ENCODE measurements around the gene MEFV. TPM values are rescaled to one million over a fixed set of nuclear protein-coding genes. Genes with fewer than 3 reads are reported as not detected.

MEFV gene
- total RNA-seq, 1 donor from 2014 or later = 0.49 TPM

- Histone ChIP-seq H3K27me3 (ENCODE audit: low read depth) (no peaks in the 10 kb centered on the region), H3K4me1 (peaks cover 17% of the 10 kb centered on the region), H3K27ac (replicated peaks) (no peak overlapping the region), H3K4me3 (no peak overlapping the region), H3K36me3 (peaks cover 58% of the 10 kb centered on the region), H3K9me3 (replicated peaks) (peaks cover 100% of the 10 kb centered on the region)
- intact Hi-C loops (cut with micrococcal nuclease) = no loop called here
- TF ChIP-seq, protein P1, sequence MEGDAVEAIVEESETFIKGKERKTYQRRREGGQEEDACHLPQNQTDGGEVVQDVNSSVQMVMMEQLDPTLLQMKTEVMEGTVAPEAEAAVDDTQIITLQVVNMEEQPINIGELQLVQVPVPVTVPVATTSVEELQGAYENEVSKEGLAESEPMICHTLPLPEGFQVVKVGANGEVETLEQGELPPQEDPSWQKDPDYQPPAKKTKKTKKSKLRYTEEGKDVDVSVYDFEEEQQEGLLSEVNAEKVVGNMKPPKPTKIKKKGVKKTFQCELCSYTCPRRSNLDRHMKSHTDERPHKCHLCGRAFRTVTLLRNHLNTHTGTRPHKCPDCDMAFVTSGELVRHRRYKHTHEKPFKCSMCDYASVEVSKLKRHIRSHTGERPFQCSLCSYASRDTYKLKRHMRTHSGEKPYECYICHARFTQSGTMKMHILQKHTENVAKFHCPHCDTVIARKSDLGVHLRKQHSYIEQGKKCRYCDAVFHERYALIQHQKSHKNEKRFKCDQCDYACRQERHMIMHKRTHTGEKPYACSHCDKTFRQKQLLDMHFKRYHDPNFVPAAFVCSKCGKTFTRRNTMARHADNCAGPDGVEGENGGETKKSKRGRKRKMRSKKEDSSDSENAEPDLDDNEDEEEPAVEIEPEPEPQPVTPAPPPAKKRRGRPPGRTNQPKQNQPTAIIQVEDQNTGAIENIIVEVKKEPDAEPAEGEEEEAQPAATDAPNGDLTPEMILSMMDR (IDR thresholded peaks at IDR 0.05; ENCODE audit: borderline replicate concordance) = no peak
- no peak for DNase-seq
Measured at GRCh38 chr16:3295783-3296182, 39.4 kb upstream of the MEFV start.

DNA sequence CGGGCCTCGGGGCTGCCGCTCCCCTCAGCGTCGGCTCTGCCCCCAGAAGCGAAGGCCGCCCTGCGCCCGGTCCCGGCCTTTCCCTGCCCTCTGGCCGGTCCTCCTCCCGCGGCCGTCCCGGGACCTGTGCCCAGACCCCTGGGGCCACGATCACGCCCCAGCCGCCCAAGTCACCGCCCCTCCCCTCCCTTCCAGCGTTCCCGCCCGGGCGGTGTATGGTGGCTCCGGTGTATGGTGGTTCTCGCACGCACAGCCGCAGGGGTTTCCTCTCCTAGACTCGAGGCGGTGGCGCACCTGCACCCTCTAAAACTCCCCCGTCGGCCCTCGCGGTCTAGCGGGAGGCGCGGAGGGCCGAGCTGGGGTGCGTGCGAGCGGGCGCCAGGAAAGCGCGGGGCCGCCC lies 38.8 kb upstream of the MEFV start:
- intact Hi-C loops (cut with micrococcal nuclease) = no loop called here
- TF ChIP-seq, protein P1 (IDR thresholded peaks at IDR 0.05; ENCODE audit: borderline replicate concordance) = no peak
- peak overlapping the region; percentile 19 for H3K4me3 ChIP-seq
- H3K4me1 ChIP-seq = peaks cover 17% of the 10 kb centered on the region
- no peak overlapping the region for H3K27ac ChIP-seq (replicated peaks)
- no peaks in the 10 kb centered on the region for H3K27me3 ChIP-seq (ENCODE audit: low read depth)
- H3K36me3 ChIP-seq = peaks cover 58% of the 10 kb centered on the region
- no peak for DNase-seq
- H3K9me3 ChIP-seq (replicated peaks) = peaks cover 100% of the 10 kb centered on the region

GRCh38 chr16:3292604-3293003 lies 36.2 kb upstream of the MEFV start:
- Histone ChIP-seq H3K27ac (replicated peaks) (no peak overlapping the region), H3K9me3 (replicated peaks) (peaks cover 100% of the 10 kb centered on the region), H3K4me3 (no peak overlapping the region), H3K36me3 (peaks cover 72% of the 10 kb centered on the region), H3K4me1 (peaks cover 17% of the 10 kb centered on the region), H3K27me3 (ENCODE audit: low read depth) (no peaks in the 10 kb centered on the region)
- TF ChIP-seq, protein P1 (IDR thresholded peaks at IDR 0.05; ENCODE audit: borderline replicate concordance) = no peak
- intact Hi-C loops (cut with micrococcal nuclease) = no loop called here
- no peak for DNase-seq

DNA sequence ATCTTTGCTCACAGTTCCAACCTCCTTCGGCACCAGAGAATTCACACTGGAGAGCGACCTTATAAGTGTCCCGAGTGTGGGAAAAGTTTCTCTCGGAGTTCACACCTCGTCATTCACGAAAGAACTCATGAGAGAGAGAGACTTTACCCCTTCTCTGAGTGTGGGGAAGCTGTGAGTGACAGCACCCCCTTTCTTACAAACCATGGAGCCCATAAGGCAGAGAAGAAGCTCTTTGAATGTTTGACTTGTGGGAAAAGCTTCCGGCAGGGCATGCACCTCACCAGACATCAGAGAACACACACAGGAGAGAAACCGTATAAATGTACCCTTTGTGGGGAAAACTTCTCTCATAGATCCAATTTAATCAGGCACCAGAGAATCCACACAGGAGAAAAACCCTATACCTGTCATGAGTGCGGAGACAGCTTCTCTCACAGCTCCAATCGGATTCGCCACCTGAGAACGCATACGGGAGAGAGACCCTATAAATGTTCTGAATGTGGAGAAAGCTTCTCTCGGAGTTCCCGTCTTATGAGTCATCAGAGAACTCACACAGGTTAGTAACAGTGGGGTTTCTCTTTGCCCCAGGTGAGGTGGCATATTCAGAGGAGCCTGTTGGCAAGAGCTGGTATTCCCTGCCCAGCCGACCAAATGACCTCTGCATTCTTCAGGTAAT lies 33.7 kb upstream of the MEFV start:
- Histone ChIP-seq H3K4me1 (peaks cover 31% of the 10 kb centered on the region), H3K36me3 (peaks cover 86% of the 10 kb centered on the region), H3K27me3 (ENCODE audit: low read depth) (no peaks in the 10 kb centered on the region), H3K4me3 (no peak overlapping the region), H3K9me3 (replicated peaks) (peaks cover 100% of the 10 kb centered on the region), H3K27ac (replicated peaks) (no peak overlapping the region)
- intact Hi-C loops (cut with micrococcal nuclease) = no loop called here
- no peak for DNase-seq
- TF ChIP-seq, protein P1 (IDR thresholded peaks at IDR 0.05; ENCODE audit: borderline replicate concordance) = no peak

DNA sequence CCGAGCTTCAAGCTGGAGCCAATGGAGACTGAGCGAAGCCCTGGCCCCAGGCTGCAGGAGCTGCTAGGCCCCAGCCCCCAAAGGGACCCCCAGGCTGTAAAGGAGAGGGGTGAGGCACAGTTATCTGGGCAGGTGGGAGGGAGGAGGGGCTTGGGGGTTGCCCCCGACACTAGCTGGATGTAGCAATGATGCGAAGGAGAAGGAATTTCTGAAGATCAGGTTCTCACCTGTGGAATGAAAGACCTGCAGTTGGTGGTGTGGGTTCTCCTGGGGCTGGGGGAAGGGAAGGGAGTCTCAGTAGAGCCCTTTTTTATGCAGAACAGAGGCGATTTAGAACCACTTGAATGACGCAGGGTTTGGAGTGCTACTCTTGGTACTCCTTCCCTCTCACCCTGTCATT lies 28.7 kb upstream of the MEFV start:
- H3K9me3 ChIP-seq (replicated peaks) = peaks cover 54% of the 10 kb centered on the region
- peaks cover 48% of the 10 kb centered on the region for H3K4me1 ChIP-seq
- DNase-seq = no peak
- peak overlapping the region; percentile 93 for H3K4me3 ChIP-seq
- peaks cover 53% of the 10 kb centered on the region for H3K36me3 ChIP-seq
- intact Hi-C loops (cut with micrococcal nuclease) = no loop called here
- H3K27me3 ChIP-seq (ENCODE audit: low read depth) = no peaks in the 10 kb centered on the region
- H3K27ac ChIP-seq (replicated peaks) = no peak overlapping the region
- TF ChIP-seq, protein P1 (IDR thresholded peaks at IDR 0.05; ENCODE audit: borderline replicate concordance) = no peak
